Trophoblast cell (in vitro differentiated cells and primary cell): Measurements from ENCODE around the gene CLEC18B.
"Not testable (repeated sequence)": the region's sequence is repeated elsewhere in the genome, so short reads cannot be mapped to it uniquely, and the experiment has no call there.

Source experiments
- DNase-seq, 2 donors: peaks; one replicate each; pipeline ENCODE4 v3.0.0-alpha.2; 2016
- H2AFZ ChIP-seq: 2 replicates; pipeline ENCODE4 v1.6.1; 2013; ENCODE audit warnings: low read length, moderate library complexity, mild to moderate bottlenecking; ENCODE audit not compliant: insufficient read depth, poor library complexity
- H2AK5ac ChIP-seq: 2 replicates; pipeline ENCODE4 v1.6.1; 2013; ENCODE audit warnings: mild to moderate bottlenecking, low read length
- H2BK120ac ChIP-seq: 2 replicates; pipeline ENCODE4 v1.6.1; 2013; ENCODE audit warnings: low read length, mild to moderate bottlenecking, moderate library complexity; ENCODE audit not compliant: insufficient read depth, poor library complexity
- H2BK12ac ChIP-seq: 2 replicates; pipeline ENCODE4 v1.6.1; 2013; ENCODE audit warnings: mild to moderate bottlenecking, low read length, moderate library complexity
- H2BK5ac ChIP-seq: 2 replicates; pipeline ENCODE4 v1.6.1; 2013; ENCODE audit warnings: low read length, low read depth, moderate library complexity, mild to moderate bottlenecking; ENCODE audit not compliant: poor library complexity
- H3K14ac ChIP-seq: 2 replicates; pipeline ENCODE4 v1.6.1; 2013; ENCODE audit warnings: mild to moderate bottlenecking, low read length
- H3K18ac ChIP-seq: 2 replicates; pipeline ENCODE4 v1.6.1; 2013; ENCODE audit warnings: mild to moderate bottlenecking, low read length
- H3K23ac ChIP-seq: 2 replicates; pipeline ENCODE4 v1.6.1; 2013; ENCODE audit warnings: low read length
- H3K27ac ChIP-seq: 2 replicates; pipeline ENCODE4 v1.5.1; 2013; ENCODE audit warnings: low read depth, mild to moderate bottlenecking, inconsistent platforms, low read length, moderate library complexity
- H3K27me3 ChIP-seq: 2 replicates; pipeline ENCODE4 v1.6.1; 2013; ENCODE audit warnings: inconsistent platforms, mild to moderate bottlenecking, low read length, moderate library complexity; ENCODE audit not compliant: insufficient read depth
- H3K36me3 ChIP-seq, 2 experiments: 1 replicate in 1 of 2; 2 replicates in 1 of 2; pipeline ENCODE4 v1.6.1; 2013; ENCODE audit warnings: low read length in 2 of 2, mild to moderate bottlenecking in 2 of 2, moderate library complexity in 1 of 2; ENCODE audit not compliant: insufficient read depth in 2 of 2, control insufficient read depth in 1 of 2
- H3K4ac ChIP-seq: 2 replicates; pipeline ENCODE4 v1.6.1; 2013; ENCODE audit warnings: low read depth, mild to moderate bottlenecking, low read length, moderate library complexity
- H3K4me1 ChIP-seq, 2 experiments: 1 replicate in 1 of 2; 2 replicates in 1 of 2; pipeline ENCODE4 v1.6.1; 2013; ENCODE audit warnings: low read length in 2 of 2, mild to moderate bottlenecking in 2 of 2, moderate library complexity in 1 of 2; ENCODE audit not compliant: insufficient read depth in 2 of 2, control insufficient read depth in 1 of 2
- H3K4me2 ChIP-seq: 2 replicates; pipeline ENCODE4 v1.6.1; 2013; ENCODE audit warnings: inconsistent platforms, mild to moderate bottlenecking, low read length, moderate library complexity
- H3K4me3 ChIP-seq: 2 replicates; pipeline ENCODE4 v1.5.1; 2013; ENCODE audit warnings: mild to moderate bottlenecking, low read depth, low read length, inconsistent platforms
- H3K79me1 ChIP-seq: one replicate; pipeline ENCODE4 v1.6.1; 2013; ENCODE audit warnings: low read length
- H3K79me2 ChIP-seq: 2 replicates; pipeline ENCODE4 v1.6.1; 2013; ENCODE audit warnings: low read length, mild to moderate bottlenecking; ENCODE audit not compliant: control insufficient read depth, insufficient read depth, poor library complexity
- H3K9ac ChIP-seq: 2 replicates; pipeline ENCODE4 v1.6.1; 2013; ENCODE audit warnings: mild to moderate bottlenecking, low read length
- H3K9me3 ChIP-seq: 2 replicates; pipeline ENCODE4 v1.6.1; 2013; ENCODE audit warnings: low read depth, mild to moderate bottlenecking, control low read depth, inconsistent platforms, low read length; ENCODE audit not compliant: insufficient read depth
- H4K12ac ChIP-seq: 2 replicates; pipeline ENCODE4 v1.6.1; 2013; ENCODE audit warnings: low read depth, mild to moderate bottlenecking, low read length, moderate library complexity
- H4K8ac ChIP-seq: 2 replicates; pipeline ENCODE4 v1.6.1; 2013; ENCODE audit warnings: low read depth, mild to moderate bottlenecking, low read length, moderate library complexity
- H4K91ac ChIP-seq: one replicate; pipeline ENCODE4 v1.6.1; 2013; ENCODE audit warnings: low read depth, mild to moderate bottlenecking, low read length, moderate library complexity
- WGBS: extraction: QIAGEN DNeasy Blood & Tissue Kit; methylation state at CpG from one replicate; pipeline ENCODE4 v1.1.7; 2013; ENCODE audit warnings: missing lambda C conversion rate; ENCODE audit not compliant: insufficient read length, insufficient coverage; ENCODE audit errors: extremely low coverage; 5-methylcytosine and 5-hydroxymethylcytosine counted together

Gene CLEC18B

DNA sequence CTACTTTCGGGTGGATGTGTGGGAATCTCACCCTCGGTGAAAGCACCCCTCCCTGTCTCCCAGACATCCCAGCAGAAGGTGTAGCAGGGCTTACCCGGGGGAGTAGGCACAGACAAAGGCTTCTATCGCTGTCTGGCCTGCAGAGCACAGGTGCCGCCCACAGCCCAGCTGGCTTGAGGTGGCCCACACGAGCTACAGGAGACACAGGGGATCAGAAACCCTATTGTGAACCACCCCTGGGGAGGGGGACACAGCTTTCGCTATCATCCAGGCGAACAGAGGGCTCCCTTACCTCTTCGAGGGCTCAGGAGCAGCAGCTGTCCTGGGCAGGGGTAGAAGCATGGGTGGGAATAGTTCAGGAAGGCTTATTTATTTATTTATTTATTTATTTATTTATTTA, 7.8 kb downstream of the CLEC18B start:
- H3K14ac ChIP-seq, H3K79me2 ChIP-seq, H2BK5ac ChIP-seq, H2BK120ac ChIP-seq, H3K4ac ChIP-seq, H4K12ac ChIP-seq, DNase-seq, H3K27me3 ChIP-seq, H4K8ac ChIP-seq, H4K91ac ChIP-seq, H3K4me1 ChIP-seq, H3K18ac ChIP-seq, H3K4me2 ChIP-seq, H2BK12ac ChIP-seq, H2AK5ac ChIP-seq, H3K79me1 ChIP-seq, H3K4me3 ChIP-seq, H3K23ac ChIP-seq, H2AFZ ChIP-seq, H3K27ac ChIP-seq, H3K9me3 ChIP-seq, H3K36me3 ChIP-seq, H3K9ac ChIP-seq: not testable (repeated sequence)
- WGBS = no CpG with 5 or more reads among the region's 9 CpGs

DNA sequence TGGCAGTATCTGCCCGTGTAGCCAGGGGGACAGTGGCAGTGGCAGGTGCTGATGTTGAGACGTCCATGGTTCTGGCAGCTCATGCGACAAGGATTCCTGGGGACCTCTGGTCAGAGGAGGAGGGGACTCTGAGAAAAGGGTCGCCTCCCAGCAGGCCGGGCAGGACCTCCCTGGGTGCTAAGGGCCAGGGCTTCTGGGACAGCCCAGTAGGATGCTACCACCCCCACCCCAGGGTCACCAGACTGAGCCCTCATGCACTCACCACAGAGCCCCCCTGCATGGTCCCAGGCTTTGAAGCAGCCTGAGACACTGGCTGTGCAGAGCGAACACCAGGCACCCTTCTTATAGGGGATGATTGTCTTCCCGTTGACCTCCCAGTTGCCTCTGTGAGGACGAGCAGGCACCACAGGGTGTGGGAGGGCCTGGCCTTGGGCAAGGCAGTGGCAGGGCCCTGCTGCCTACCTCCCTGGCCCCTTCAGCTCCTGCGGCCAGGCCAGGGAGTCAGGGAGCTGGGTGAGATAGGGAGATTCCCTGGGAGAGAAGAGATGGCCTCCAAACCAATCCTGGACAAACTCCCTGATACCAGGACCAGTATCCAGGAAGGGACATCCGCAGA, 8.4 kb downstream of the CLEC18B start:
- H3K27me3 ChIP-seq, H3K9ac ChIP-seq, H3K79me2 ChIP-seq, H3K79me1 ChIP-seq, H2AK5ac ChIP-seq, H3K4me3 ChIP-seq, H2AFZ ChIP-seq, H4K8ac ChIP-seq, H2BK120ac ChIP-seq, H3K4me1 ChIP-seq, H3K4ac ChIP-seq, H4K12ac ChIP-seq, H3K36me3 ChIP-seq, H3K27ac ChIP-seq, H3K9me3 ChIP-seq, DNase-seq, H4K91ac ChIP-seq, H2BK12ac ChIP-seq, H3K4me2 ChIP-seq, H3K14ac ChIP-seq, H2BK5ac ChIP-seq, H3K23ac ChIP-seq, H3K18ac ChIP-seq: not testable (repeated sequence)
- no CpG with 5 or more reads among the region's 10 CpGs for WGBS

DNA sequence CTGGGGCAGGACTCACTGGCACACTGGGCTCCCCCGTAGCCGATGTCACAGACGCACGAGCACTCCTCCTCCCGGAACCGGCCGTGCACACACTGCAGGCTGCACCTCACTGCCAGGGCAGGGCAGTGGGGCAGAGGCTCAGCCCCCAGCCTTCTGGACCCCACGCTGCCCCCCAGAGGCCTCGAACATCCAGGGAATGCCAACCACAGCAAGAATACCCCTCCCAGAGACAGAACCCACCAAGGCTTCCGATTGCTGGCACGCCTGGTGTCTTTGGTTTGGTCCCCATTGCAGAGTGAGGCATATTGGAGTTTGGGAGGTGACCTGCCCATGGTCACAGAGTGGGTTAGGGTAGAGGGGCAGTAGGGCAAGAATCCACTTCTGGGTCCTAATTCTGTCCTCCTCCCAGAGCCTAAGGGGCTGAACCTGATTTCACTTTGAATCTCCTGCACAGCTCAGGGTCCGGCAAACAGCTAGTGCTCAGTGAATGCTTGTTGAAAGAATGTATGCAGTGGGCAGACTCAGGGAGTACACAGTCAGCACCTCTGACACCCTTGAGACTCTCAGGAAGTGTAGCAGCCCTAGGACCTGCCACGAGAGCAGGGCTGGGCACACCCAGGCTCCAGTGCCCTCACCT, 9.0 kb downstream of the CLEC18B start:
- H3K36me3 ChIP-seq, DNase-seq, H3K79me2 ChIP-seq, H4K91ac ChIP-seq, H2AK5ac ChIP-seq, H3K14ac ChIP-seq, H4K8ac ChIP-seq, H3K27ac ChIP-seq, H2BK120ac ChIP-seq, H3K27me3 ChIP-seq, H2AFZ ChIP-seq, H4K12ac ChIP-seq, H3K79me1 ChIP-seq, H3K9me3 ChIP-seq, H3K4me1 ChIP-seq, H3K9ac ChIP-seq, H3K4ac ChIP-seq, H3K23ac ChIP-seq, H2BK12ac ChIP-seq, H3K4me2 ChIP-seq, H3K4me3 ChIP-seq, H2BK5ac ChIP-seq, H3K18ac ChIP-seq: not testable (repeated sequence)
- WGBS = no CpG with 5 or more reads among the region's 13 CpGs

DNA sequence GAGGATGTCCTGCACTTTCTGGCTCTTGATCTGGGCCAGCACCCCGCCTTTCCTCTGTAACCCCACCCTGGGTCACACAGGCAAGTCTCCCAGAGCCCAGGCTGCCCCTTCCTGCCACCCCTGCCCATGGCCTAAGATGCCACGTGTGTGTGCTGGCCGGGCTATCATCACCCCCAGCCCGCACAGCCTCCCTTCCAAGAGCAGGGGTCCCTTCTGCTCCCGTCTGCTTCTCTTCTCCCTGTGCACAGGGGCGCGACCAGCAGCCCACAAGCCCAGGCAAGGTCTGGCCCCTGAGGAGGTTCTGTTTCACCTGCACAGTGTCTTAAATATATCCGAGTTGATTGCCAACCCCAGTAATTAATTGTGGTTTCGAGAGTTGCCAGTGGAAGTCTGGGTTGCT, 10.3 kb downstream of the CLEC18B start:
- not testable (repeated sequence) for H3K4ac ChIP-seq, H3K14ac ChIP-seq, H4K8ac ChIP-seq, H4K12ac ChIP-seq, H2BK120ac ChIP-seq, H3K9me3 ChIP-seq, H3K4me1 ChIP-seq, H2AFZ ChIP-seq, H2BK5ac ChIP-seq, H3K9ac ChIP-seq, DNase-seq, H4K91ac ChIP-seq, H2BK12ac ChIP-seq, H3K36me3 ChIP-seq, H2AK5ac ChIP-seq, H3K4me3 ChIP-seq, H3K27me3 ChIP-seq, H3K79me1 ChIP-seq, H3K27ac ChIP-seq, H3K23ac ChIP-seq, H3K18ac ChIP-seq, H3K79me2 ChIP-seq, H3K4me2 ChIP-seq
- WGBS = no CpG with 5 or more reads among the region's 9 CpGs
